ENCODE measurements around the gene GGA3. TPM values are rescaled to one million over a fixed set of nuclear protein-coding genes. Genes with fewer than 3 reads are reported as not detected.

The GGA3 gene
- total RNA-seq, 1 experiment from 2014 or later, result 37.5 TPM

DNA sequence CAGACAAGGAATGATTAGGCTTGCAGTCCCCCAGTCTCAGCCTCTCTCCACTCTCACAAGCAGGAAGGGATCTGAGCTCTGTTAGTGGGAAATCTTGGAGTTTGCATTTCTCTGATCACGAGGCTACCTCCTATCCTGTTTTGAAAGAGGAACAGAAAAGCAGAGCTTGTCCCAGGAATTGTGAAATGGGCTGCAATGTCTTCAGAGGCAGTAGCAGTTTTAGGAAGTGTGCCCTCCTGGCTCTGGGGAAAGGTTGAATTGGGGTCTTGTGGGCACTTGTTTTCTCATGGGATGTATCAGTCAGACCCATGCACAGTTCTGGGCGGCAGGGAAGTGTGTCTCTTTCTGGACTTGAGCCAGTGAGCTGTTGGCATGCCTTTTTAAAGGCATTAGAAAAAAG lies 33.1 kb downstream of the GGA3 start:
- 0 out of 2 replicates have a peak, but pooled peaks cover 7% of the 10 kb centered on the region for H4K20me1 ChIP-seq (ENCODE audit: insufficient read depth)
- intact Hi-C loops (cut with micrococcal nuclease; ENCODE audit: unreplicated experiment), result no loop called here
- TF ChIP-seq EZH2 (IDR thresholded peaks at IDR 0.05; ENCODE audit: low read depth), result no peak
- TF ChIP-seq, protein P1, sequence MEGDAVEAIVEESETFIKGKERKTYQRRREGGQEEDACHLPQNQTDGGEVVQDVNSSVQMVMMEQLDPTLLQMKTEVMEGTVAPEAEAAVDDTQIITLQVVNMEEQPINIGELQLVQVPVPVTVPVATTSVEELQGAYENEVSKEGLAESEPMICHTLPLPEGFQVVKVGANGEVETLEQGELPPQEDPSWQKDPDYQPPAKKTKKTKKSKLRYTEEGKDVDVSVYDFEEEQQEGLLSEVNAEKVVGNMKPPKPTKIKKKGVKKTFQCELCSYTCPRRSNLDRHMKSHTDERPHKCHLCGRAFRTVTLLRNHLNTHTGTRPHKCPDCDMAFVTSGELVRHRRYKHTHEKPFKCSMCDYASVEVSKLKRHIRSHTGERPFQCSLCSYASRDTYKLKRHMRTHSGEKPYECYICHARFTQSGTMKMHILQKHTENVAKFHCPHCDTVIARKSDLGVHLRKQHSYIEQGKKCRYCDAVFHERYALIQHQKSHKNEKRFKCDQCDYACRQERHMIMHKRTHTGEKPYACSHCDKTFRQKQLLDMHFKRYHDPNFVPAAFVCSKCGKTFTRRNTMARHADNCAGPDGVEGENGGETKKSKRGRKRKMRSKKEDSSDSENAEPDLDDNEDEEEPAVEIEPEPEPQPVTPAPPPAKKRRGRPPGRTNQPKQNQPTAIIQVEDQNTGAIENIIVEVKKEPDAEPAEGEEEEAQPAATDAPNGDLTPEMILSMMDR (conservative IDR thresholded peaks at IDR 0.05), result no peak
- ChIA-PET POLR2A (ENCODE audit: unreplicated experiment) (interaction anchor here (0.6 kb wide), 1 partner anchor 41 kb away, joined by 18 read pairs; no protein-coding TSS in a partner anchor), CTCF (no interaction called here)
- H3K36me3 ChIP-seq (ENCODE audit: low read depth), result peaks cover 19% of the 10 kb centered on the region; the same call in 1 of the 2 replicates
- H2AFZ ChIP-seq, result no peak overlapping the region
- no peak overlapping the region for H3K4me2 ChIP-seq
- no peaks in the 10 kb centered on the region for H3K4me1 ChIP-seq (replicated peaks; ENCODE audit: insufficient read depth)
- no TSS peak for BruUV-seq (replicated peaks)
- no peaks in the 10 kb centered on the region for H3K9me3 ChIP-seq (ENCODE audit: insufficient read depth, low read depth)
- no peak for DNase-seq
- no peak overlapping the region for H3K4me3 ChIP-seq
- H3F3A ChIP-seq (ENCODE audit: insufficient read depth, low read depth), result 0 out of 2 replicates have a peak, but pooled peaks cover 4% of the 10 kb centered on the region
- no peaks in the 10 kb centered on the region for H3K27me3 ChIP-seq (ENCODE audit: insufficient read depth, low read depth)
- no peaks in the 10 kb centered on the region for H3K9me2 ChIP-seq (ENCODE audit: insufficient read depth)
- H3K27ac ChIP-seq, result no peak overlapping the region
- H3K79me2 ChIP-seq (ENCODE audit: low read depth), result no peaks in the 10 kb centered on the region

DNA sequence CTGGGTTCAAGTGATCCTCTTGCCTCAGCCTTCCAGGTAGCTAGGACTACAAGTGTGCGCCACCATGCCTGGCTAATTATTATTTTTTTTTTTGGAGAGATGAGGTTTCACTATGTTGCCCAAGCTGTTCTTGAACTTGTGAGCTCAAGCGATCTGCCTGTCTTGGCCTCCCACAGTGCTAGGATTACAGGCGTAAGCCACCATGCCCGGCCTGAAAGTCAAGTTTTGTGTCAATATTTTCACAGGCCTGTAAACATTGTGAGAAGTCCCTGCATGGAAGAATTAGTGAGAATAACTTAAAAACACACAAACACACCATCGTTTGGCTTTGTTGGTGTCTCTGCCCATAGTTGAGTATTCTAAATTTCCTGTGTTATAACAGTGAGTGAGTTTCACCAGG lies 33.7 kb downstream of the GGA3 start:
- Histone ChIP-seq H3K79me2 (ENCODE audit: low read depth) (no peaks in the 10 kb centered on the region), H3K27ac (no peak overlapping the region), H3K9me2 (ENCODE audit: insufficient read depth) (no peaks in the 10 kb centered on the region), H3K36me3 (ENCODE audit: low read depth) (peaks cover 14% of the 10 kb centered on the region; the same call in 1 of the 2 replicates), H4K20me1 (ENCODE audit: insufficient read depth) (0 out of 2 replicates have a peak, but pooled peaks cover 7% of the 10 kb centered on the region), H2AFZ (no peak overlapping the region), H3K4me1 (replicated peaks; ENCODE audit: insufficient read depth) (no peaks in the 10 kb centered on the region), H3K27me3 (ENCODE audit: insufficient read depth, low read depth) (no peaks in the 10 kb centered on the region), H3K4me3 (no peak overlapping the region), H3F3A (ENCODE audit: insufficient read depth, low read depth) (0 out of 2 replicates have a peak, but pooled peaks cover 4% of the 10 kb centered on the region), H3K4me2 (no peak overlapping the region), H3K9me3 (ENCODE audit: insufficient read depth, low read depth) (no peaks in the 10 kb centered on the region)
- ChIA-PET CTCF (no interaction called here), POLR2A (ENCODE audit: unreplicated experiment) (no interaction called here)
- intact Hi-C loops (cut with micrococcal nuclease; ENCODE audit: unreplicated experiment), result no loop called here
- BruUV-seq (replicated peaks), result no TSS peak
- TF ChIP-seq, protein P1 (conservative IDR thresholded peaks at IDR 0.05), result no peak
- no peak for TF ChIP-seq EZH2 (IDR thresholded peaks at IDR 0.05; ENCODE audit: low read depth)
- no peak for DNase-seq

DNA sequence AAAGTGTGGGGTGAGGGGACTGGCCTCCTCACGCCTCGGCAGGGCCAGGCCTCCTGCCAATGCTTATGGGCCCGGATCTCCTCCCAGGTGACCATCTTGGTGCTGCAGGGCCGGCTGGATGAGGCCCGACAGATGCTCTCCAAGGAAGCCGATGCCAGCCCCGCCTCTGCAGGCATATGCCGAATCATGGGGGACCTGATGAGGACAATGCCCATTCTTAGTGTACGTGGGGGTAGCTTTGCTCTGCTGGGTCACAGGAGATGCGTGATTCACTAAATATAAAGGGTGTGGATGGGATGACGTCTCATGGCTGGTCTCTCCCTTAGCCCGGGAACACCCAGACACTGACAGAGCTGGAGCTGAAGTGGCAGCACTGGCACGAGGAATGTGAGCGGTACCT lies 36.4 kb downstream of the GGA3 start:
- Histone ChIP-seq H3K27me3 (ENCODE audit: insufficient read depth, low read depth) (no peaks in the 10 kb centered on the region), H3K4me2 (no peak overlapping the region), H3K9me3 (ENCODE audit: insufficient read depth, low read depth) (no peaks in the 10 kb centered on the region), H3K36me3 (ENCODE audit: low read depth) (peaks cover 9% of the 10 kb centered on the region; the same call in 1 of the 2 replicates), H3K4me1 (replicated peaks; ENCODE audit: insufficient read depth) (no peaks in the 10 kb centered on the region), H3K4me3 (no peak overlapping the region), H3K27ac (no peak overlapping the region), H4K20me1 (ENCODE audit: insufficient read depth) (0 out of 2 replicates have a peak, but pooled peaks cover 7% of the 10 kb centered on the region), H2AFZ (no peak overlapping the region), H3F3A (ENCODE audit: insufficient read depth, low read depth) (0 out of 2 replicates have a peak, but pooled peaks cover 4% of the 10 kb centered on the region), H3K9me2 (ENCODE audit: insufficient read depth) (no peaks in the 10 kb centered on the region), H3K79me2 (ENCODE audit: low read depth) (no peaks in the 10 kb centered on the region)
- ChIA-PET POLR2A (ENCODE audit: unreplicated experiment) (no interaction called here), CTCF (no interaction called here)
- TF ChIP-seq EZH2 (IDR thresholded peaks at IDR 0.05; ENCODE audit: low read depth), result no peak
- TF ChIP-seq, protein P1 (conservative IDR thresholded peaks at IDR 0.05), result no peak
- intact Hi-C loops (cut with micrococcal nuclease; ENCODE audit: unreplicated experiment), result no loop called here
- DNase-seq, result no peak
- no TSS peak for BruUV-seq (replicated peaks)
